ENCODE data around the gene GPC6. TPM values are rescaled to one million over a fixed set of nuclear protein-coding genes. Genes with fewer than 3 reads are reported as not detected.

GPC6 gene
- total and polyA plus RNA-seq, 10 donors: 0.22 to 9.3 (median 4.5) TPM

DNA sequence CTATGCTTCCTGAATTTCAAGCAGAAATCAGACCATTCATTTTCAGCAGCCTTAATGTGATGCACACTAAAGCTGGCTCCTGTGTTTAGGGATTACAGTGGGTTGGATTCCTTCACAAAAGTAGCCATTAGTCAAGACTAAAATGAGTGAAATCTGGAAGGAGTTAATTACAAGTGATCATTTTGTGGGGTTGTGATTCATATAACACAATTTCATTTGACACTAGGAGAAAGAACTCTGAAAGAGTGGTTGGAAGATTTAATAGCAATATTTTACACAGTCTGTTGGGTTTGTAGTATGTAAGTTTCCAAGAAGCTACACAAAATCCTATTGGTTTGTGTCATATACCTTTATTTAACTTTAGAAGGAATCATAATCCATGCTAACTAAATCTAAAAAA lies 1015.9 kb downstream of the GPC6 start:
- no peaks in the 10 kb centered on the region for H3K27me3 ChIP-seq (replicated peaks in 1 of 7)
- peaks cover 0 to 6% (median 0%) of the 10 kb centered on the region in 6 donors for H3K4me1 ChIP-seq
- peaks cover 0 to 15% (median 10%) of the 10 kb centered on the region in 8 donors for H3K9me3 ChIP-seq
- H3K36me3 ChIP-seq: no peaks in the 10 kb centered on the region
- intact Hi-C loops (cut with DNase I; ENCODE audit: low total_unique reads): no loop called here
- H3K4me3 ChIP-seq: no peak overlapping the region
- no peak for DNase-seq
- TF ChIP-seq POLR2A (IDR thresholded peaks at IDR 0.05) (no peak), POLR2AphosphoS5 (IDR thresholded peaks at IDR 0.05) (no peak)
- TF ChIP-seq, protein P1, sequence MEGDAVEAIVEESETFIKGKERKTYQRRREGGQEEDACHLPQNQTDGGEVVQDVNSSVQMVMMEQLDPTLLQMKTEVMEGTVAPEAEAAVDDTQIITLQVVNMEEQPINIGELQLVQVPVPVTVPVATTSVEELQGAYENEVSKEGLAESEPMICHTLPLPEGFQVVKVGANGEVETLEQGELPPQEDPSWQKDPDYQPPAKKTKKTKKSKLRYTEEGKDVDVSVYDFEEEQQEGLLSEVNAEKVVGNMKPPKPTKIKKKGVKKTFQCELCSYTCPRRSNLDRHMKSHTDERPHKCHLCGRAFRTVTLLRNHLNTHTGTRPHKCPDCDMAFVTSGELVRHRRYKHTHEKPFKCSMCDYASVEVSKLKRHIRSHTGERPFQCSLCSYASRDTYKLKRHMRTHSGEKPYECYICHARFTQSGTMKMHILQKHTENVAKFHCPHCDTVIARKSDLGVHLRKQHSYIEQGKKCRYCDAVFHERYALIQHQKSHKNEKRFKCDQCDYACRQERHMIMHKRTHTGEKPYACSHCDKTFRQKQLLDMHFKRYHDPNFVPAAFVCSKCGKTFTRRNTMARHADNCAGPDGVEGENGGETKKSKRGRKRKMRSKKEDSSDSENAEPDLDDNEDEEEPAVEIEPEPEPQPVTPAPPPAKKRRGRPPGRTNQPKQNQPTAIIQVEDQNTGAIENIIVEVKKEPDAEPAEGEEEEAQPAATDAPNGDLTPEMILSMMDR (IDR thresholded peaks at IDR 0.05 in 8 of 11, conservative IDR thresholded peaks at IDR 0.05 in 3 of 11): no peak
- H3K27ac ChIP-seq: no peak overlapping the region

DNA sequence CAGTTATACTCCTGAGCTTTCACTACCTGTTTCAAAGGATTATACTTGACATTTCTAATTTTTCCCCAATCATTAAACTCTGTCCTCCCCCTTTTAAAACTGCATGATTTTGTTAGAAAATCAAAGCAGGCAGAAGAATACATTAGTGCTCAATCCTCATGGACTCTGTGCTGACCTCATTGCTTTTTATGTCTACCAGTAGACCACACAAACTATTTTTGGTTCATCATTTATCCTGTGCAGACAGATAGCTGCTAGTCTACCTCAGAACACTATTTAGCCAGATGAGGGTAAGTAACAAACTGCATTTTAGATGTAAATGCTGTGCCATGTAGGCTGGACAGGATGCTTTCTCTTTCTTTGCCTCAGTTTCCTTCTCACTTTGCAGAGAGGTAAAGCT lies 1016.9 kb downstream of the GPC6 start:
- TF ChIP-seq POLR2AphosphoS5 (IDR thresholded peaks at IDR 0.05) (no peak), POLR2A (IDR thresholded peaks at IDR 0.05) (no peak)
- TF ChIP-seq, protein P1 (IDR thresholded peaks at IDR 0.05 in 8 of 11, conservative IDR thresholded peaks at IDR 0.05 in 3 of 11): no peak
- Histone ChIP-seq H3K9me3 (peaks cover 0 to 15% (median 10%) of the 10 kb centered on the region in 8 donors), H3K27ac (no peak overlapping the region), H3K4me1 (peaks cover 0 to 6% (median 0%) of the 10 kb centered on the region in 6 donors), H3K27me3 (replicated peaks in 1 of 7) (no peaks in the 10 kb centered on the region), H3K4me3 (no peak overlapping the region), H3K36me3 (no peaks in the 10 kb centered on the region)
- DNase-seq: no peak
- intact Hi-C loops (cut with DNase I; ENCODE audit: low total_unique reads): no loop called here

DNA sequence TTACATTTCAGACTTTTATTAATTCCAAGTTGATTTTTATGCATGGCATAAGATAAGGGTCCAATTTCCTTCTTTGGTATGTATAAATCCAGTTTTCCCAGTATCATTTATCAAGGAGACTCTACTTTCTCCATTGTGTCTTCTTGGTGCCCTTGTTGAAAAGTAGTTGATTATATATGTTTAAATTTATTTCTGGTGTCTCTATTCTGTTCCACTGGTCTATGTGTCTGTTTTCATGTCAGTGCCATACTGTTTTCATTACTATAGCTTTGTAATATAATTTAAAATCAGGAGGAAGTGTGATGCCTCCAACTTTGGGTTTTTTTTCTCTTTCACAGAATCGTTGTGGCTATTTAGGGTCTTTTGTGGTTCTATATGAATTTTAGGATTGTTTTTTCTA lies 1019.9 kb downstream of the GPC6 start:
- Histone ChIP-seq H3K27me3 (replicated peaks in 1 of 7) (no peaks in the 10 kb centered on the region), H3K36me3 (no peaks in the 10 kb centered on the region), H3K4me1 (no peaks in the 10 kb centered on the region), H3K4me3 (no peak overlapping the region), H3K27ac (no peak overlapping the region), H3K9me3 (peaks cover 0 to 15% (median 10%) of the 10 kb centered on the region in 8 donors)
- intact Hi-C loops (cut with DNase I; ENCODE audit: low total_unique reads): no loop called here
- DNase-seq: no peak
- 72 to 88% (median 80%) methylated on average over 1 of the region's 1 CpG for WGBS, 5 donors
- TF ChIP-seq POLR2AphosphoS5 (IDR thresholded peaks at IDR 0.05) (no peak), POLR2A (IDR thresholded peaks at IDR 0.05) (no peak)
- TF ChIP-seq, protein P1 (IDR thresholded peaks at IDR 0.05 in 8 of 11, conservative IDR thresholded peaks at IDR 0.05 in 3 of 11): no peak

DNA sequence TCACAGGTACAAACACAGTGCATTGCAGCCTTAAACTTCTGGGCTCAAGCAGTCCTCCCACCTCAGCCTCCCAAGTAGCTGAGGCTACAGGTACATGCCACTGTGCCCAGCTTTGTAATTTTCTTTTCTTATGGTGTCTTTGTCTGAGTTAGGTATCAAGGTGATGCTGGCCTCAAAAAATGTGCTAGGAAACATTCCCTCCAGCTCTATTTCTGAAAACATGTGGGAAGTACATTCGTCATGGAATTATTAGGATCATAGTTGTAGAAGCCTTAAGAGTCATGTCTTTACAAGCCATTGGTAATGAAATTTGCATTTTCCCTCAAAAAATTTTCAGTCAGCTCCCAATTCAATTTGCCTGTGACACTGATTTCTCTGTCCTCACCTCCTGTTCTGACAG lies 1021.3 kb downstream of the GPC6 start:
- intact Hi-C loops (cut with DNase I; ENCODE audit: low total_unique reads): no loop called here
- WGBS, 5 donors: 83 to 95% (median 88%) methylated on average over 1 of the region's 1 CpG
- DNase-seq: no peak
- Histone ChIP-seq H3K27ac (no peak overlapping the region), H3K4me1 (no peaks in the 10 kb centered on the region), H3K36me3 (no peaks in the 10 kb centered on the region), H3K27me3 (replicated peaks in 1 of 7) (no peaks in the 10 kb centered on the region), H3K4me3 (no peak overlapping the region), H3K9me3 (peaks cover 0 to 15% (median 10%) of the 10 kb centered on the region in 8 donors)
- TF ChIP-seq, protein P1 (IDR thresholded peaks at IDR 0.05 in 8 of 11, conservative IDR thresholded peaks at IDR 0.05 in 3 of 11): no peak
- no peak for TF ChIP-seq POLR2AphosphoS5 (IDR thresholded peaks at IDR 0.05)
- no peak for TF ChIP-seq POLR2A (IDR thresholded peaks at IDR 0.05)
